GM18868 (cell line): ENCODE data around the gene P2RX4.
A peak's percentile ranks its signal among the peaks of the same experiment; 100 is the strongest.
"Not testable (repeated sequence)": the region's sequence is repeated elsewhere in the genome, so short reads cannot be mapped to it uniquely, and the experiment has no call there.

Source experiments
- ATAC-seq: cut with Tn5 transposase; IDR thresholded peaks from one replicate; pipeline ENCODE4 v1.9.1; 2021; ENCODE audit warnings: mild to moderate bottlenecking, moderate library complexity; ENCODE audit not compliant: unreplicated experiment

Gene P2RX4

GRCh38 chr12:121209624-121210572 is at the start of gene P2RX4:
TSS of gene P2RX4 (plus strand) at chr12:121210129. CDS start at chr12:121210165, 36 bp downstream.
- ATAC-seq, result peak; percentile 82

GRCh38 chr12:121162384-121162783 is 47.5 kb upstream of the P2RX4 start:
- ATAC-seq, result no peak

- no peak for ATAC-seq
Observed at GRCh38 chr12:121162985-121163384, 46.9 kb upstream of the P2RX4 start.

DNA sequence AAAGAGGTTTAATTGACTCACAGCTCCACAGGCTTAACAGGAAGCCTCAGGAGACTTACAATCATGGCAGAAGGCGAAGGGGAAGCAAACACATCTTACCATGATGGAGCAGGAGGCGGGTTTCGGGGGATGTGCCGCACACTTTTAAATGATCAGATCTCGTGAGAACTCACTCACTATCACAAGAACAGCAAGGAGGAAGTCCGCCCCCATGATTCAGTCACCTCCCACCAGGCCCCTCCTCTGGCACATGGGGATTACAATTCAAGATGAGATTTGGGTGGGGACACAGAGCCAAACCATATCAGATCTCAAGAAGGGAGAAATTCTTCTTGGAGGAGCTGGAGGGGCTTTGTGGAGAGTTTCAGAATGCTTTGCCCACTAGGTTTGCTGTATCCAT is 45.1 kb upstream of the P2RX4 start:
- not testable (repeated sequence) for ATAC-seq

- ATAC-seq, result no peak
Observed at GRCh38 chr12:121165316-121165715, 44.6 kb upstream of the P2RX4 start.

GRCh38 chr12:121166356-121166755 is 43.6 kb upstream of the P2RX4 start:
- ATAC-seq, result no peak

DNA sequence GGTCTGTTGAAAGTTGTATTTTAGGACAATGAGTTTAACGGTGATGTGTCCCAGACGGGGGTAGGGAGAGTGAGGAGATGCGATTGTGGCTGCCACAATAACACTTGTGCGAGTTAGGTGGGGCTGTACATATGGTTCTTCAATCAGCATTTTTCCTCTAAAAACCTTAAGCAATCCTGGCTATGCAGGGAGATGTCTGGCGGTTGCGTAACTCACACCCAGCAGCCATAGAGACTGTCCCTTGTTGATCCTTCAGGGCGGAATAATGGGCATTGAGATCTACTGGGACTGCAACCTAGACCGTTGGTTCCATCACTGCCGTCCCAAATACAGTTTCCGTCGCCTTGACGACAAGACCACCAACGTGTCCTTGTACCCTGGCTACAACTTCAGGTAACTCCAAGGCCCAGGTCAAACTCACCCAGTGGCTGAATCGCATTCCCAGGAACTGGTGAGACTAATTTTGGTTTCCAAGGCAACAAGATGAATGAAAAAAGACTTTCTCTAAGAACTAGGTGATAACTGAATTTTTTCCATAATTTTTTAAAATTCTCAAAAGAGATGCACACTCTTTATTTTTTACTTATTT is 42.6 kb upstream of the P2RX4 start:
- ATAC-seq, result no peak

DNA sequence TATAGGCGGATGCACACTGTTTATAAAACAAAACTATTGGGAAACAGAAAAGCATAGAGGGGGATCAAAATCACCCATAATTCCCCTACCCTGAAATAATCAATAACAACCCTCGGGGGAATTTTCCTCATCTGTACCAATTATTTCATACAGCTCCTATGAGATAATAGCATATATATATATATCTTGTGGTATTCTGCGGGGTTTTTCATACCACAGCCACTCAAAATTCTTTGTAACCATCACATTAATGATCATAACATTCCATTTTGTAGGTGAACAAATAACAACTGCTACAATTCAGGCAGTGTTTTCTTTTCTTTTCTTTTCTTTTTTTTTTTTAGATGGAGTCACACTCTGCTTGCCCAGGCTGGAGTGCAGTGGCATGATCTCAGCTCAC is 42.0 kb upstream of the P2RX4 start:
- ATAC-seq, result no peak

GRCh38 chr12:121170151-121170550 is 39.8 kb upstream of the P2RX4 start:
- no peak for ATAC-seq

DNA sequence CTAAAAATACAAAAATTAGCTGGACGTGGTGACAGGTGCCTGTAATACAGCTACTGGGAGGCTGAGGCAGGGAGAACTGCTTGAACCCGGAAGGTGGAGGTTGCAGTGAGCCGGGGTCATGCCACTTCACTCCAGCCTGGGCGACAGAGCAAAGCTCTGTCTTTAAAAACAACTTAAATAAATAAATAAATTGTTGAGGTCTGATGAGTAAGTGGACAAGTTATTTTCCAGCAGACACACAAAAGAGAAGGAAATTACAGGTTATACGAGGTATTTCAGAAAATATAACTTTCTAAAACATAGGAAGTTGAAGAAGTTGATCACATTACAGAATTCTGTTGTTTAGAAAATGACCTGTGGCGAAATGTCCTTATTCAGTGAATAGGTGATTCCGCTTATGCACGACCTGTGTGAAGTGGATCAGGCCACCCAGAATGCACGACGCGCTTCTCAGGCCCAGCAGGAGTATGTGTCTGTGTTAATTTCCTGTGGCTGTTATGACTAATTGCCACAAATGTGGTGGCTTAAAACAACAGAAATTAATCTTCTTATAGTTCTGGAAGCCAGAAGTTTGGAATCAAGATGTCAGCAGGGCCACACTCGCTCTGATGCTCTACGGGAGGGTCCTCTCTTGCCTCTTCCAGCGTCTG is 39.2 kb upstream of the P2RX4 start:
- ATAC-seq, result no peak

DNA sequence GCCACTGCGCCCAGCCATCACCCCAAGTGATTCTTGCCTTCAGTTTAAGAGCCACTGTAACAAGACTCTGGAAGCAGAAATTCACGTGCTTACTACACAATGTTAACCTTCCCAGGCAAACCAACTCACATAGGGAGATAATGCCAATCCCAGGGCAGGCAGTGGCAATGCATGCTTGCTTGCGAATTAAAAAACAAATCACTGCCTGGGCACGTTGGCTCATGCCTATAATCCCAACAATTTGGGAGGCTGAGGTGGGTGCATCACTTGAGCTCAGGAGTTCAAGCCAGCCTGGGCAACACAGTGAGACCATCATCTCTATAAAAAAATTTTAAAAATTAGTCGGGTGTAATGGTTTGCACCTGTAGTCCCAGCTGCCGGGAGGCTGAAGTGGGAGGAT is 37.8 kb upstream of the P2RX4 start:
- no peak for ATAC-seq

DNA sequence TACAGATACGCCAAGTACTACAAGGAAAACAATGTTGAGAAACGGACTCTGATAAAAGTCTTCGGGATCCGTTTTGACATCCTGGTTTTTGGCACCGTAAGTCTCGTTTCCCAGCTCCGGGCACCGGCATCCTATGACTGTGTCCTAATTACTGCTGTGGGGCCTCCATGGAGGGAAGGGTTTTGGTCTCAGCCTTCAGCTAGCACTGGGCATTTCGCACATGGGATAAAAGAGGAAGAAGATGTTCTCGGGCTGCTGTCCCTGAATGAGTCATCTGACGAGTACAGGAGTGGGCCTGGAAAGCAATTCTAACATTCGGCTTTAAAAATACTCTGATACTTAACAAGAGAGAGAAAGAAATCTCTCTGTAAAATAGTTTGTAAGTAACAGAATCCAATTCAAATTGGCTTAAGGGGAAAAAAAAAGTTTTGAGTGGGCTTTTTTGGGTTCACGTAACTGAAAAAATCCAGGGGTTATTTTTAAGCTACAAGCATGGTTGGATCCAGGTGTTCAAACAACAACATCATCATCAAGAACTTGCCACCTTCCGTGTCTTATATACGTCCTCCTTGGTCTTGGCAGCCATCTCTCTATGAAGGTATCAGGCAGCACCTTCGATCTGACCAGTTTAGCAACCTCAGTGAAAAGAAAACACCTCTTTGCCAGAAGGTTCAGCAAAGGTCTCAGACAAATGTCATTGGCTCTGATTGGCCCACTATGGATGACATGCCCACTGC is 34.4 kb upstream of the P2RX4 start:
- no peak for ATAC-seq

- no peak for ATAC-seq
Observed at GRCh38 chr12:121176826-121177529, 33.0 kb upstream of the P2RX4 start.

GRCh38 chr12:121181181-121181580 is 28.7 kb upstream of the P2RX4 start:
- ATAC-seq, result no peak

DNA sequence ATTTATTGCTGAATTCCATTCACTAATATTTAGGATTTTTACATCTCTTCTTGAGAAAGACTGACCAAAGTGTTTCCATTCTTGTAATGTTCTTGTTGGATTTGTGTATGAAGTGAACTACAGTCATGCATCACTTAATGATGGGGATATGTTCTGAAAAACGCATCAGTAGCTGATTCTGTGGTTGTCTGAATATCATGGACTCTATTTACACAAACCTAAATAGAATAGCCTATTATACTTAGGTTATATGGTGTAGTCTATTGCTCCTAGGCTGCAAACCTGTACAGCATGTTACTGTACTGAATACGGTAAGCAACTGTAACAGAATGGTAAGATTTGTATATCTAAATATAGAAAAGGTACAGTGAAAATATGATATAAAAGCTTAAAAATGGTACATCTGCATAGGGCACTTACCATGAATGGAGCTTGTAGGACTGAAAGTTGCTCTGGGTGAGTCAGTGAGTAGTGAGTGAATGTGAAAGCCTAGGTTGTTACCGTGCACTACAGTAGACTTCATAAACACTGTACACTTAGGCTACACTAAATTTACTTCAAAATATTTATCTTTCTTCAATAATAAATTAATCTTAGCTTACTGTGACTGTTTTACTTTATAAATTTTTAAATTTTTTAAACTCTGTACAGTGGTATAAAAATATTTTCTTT is 27.6 kb upstream of the P2RX4 start:
- ATAC-seq, result peak; percentile 56

DNA sequence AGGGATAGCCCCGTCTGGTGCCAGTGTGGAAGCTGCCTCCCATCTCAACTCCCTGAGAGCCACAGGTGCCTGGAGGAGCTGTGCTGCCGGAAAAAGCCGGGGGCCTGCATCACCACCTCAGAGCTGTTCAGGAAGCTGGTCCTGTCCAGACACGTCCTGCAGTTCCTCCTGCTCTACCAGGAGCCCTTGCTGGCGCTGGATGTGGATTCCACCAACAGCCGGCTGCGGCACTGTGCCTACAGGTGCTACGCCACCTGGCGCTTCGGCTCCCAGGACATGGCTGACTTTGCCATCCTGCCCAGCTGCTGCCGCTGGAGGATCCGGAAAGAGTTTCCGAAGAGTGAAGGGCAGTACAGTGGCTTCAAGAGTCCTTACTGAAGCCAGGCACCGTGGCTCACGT is 25.5 kb upstream of the P2RX4 start:
- ATAC-seq, result no peak

DNA sequence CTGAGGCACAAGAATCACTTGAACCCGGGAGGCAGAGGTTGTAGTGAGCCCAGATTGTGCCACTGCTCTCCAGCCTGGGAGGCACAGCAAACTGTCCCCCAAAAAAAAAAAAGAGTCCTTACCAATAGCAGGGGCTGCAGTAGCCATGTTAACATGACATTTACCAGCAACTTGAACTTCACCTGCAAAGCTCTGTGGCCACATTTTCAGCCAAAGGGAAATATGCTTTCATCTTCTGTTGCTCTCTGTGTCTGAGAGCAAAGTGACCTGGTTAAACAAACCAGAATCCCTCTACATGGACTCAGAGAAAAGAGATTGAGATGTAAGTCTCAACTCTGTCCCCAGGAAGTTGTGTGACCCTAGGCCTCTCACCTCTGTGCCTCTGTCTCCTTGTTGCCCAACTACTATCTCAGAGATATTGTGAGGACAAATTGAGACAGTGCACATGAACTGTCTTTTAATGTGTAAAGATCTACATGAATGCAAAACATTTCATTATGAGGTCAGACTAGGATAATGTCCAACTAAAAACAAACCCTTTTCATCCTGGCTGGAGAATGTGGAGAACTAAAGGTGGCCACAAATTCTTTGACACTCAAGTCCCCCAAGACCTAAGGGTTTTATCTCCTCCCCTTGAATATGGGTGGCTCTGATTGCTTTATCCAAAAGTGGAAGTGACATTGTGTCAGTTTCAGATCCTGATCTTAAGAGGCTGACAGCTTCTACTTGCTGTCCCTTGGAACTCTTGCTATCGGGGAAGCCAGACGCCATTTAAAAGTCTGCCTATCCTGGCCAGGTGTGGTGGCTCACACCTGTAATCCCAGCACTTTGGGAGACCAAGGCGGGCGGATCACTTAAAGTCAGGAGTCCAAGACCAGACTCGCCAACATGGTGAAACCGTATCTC is 24.7 kb upstream of the P2RX4 start:
- ATAC-seq, result no peak

DNA sequence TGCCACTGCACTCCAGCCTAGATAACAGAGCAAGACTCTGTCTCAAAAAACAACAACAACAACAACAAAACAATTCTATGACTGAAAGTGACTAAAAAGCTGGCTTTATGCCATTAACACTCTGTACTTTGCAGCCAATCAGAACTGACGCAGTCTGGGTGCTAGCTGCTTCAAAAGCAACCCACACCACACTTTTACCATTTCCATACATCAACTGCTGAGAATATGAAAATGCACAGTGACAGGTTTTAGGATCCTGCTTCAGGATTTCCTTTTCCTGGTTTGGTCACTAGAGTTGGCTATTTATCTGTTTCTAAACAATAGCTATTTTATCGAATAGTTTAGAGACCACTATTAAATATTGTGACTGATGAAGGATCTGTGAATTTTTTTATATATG is 23.1 kb upstream of the P2RX4 start:
- ATAC-seq, result no peak

DNA sequence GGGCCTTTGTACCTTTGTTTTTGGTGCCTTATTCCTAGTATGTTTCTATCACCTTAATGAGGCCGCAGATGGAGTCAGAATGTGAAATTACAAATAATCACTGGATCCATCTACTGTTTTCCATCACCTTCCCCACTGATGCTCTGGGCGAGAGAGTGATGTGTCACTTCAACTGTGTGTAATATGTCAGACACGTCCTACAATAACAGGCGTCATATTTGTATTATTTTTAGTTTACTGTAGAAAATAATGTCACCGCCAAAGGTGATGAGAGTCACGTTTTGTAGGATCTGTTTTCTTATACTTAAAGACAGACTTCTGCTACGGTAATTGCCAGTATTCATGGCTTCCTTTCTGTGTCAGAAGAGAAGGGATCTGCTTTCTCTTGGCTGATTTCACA is 22.4 kb upstream of the P2RX4 start:
- no peak for ATAC-seq
